ENCODE data around the gene TMEM120B.

DNA sequence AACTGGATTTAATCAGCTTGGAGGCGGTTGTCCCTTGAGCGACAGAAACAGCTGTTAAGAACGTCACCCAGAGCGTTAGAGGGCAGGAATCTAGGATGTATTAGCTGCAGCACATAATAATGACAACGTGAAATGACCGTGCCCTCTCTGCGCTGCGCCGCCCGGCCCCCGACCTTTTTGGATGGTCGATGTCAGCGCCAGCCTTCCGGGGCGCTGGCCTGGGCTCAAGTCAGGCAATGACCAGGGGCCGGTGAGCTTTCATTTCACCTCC, 427 bp upstream of the TMEM120B start:
- TF ChIP-seq CTCF (IDR thresholded peaks at IDR 0.05), result no peak
- no peak for TF ChIP-seq POLR2A (IDR thresholded peaks at IDR 0.05)

Data from Peyer's patch (tissue), 4 donors.